ENCODE results near the gene THUMPD1. TPM values are rescaled to one million over a fixed set of nuclear protein-coding genes. Genes with fewer than 3 reads are reported as not detected.

The THUMPD1 gene
- total and polyA plus RNA-seq, 10 of the 15 experiments (the other 5 are each of a cell fraction or from before 2014, with no cell fraction given), result 21.5 to 49.5 (median 36.9) TPM

- no peak for TF ChIP-seq PBX3 (IDR thresholded peaks at IDR 0.05; ENCODE audit: insufficient replicate concordance, low read depth, low read length)
Observed at GRCh38 chr16:20768818-20769217, 27.2 kb upstream of the THUMPD1 start (continued).

GRCh38 chr16:20768121-20768520 lies 26.5 kb upstream of the THUMPD1 start:
- in situ Hi-C loops (cut with MboI), result no loop called here
- ChIA-PET CTCF (no interaction called here), RAD21 (ENCODE audit: unreplicated experiment) (no interaction called here), POLR2A (no interaction called here), SMC1A (ENCODE audit: uncharacterized antibody, unreplicated experiment) (no interaction called here)
- Histone ChIP-seq H2AFZ (ENCODE audit: control insufficient read depth, low read depth, low read length) (no peak overlapping the region), H3K27me3 (replicated peaks in 1 of 2; ENCODE audit: control insufficient read depth in 2 of 2, insufficient read depth in 2 of 2, low read length in 1 of 2) (no peaks in the 10 kb centered on the region), H3K27ac (ENCODE audit: control insufficient read depth, insufficient read depth) (no peak overlapping the region), H3K4me2 (ENCODE audit: control insufficient read depth, insufficient read depth) (no peak overlapping the region), H3K4me3 (no peak overlapping the region), H3K9me3 (replicated peaks; ENCODE audit: control insufficient read depth, insufficient read depth, low read length) (no peaks in the 10 kb centered on the region), H3K79me2 (ENCODE audit: control insufficient read depth, insufficient read depth, low read length) (no peaks in the 10 kb centered on the region), H4K20me1 (ENCODE audit: control insufficient read depth, insufficient read depth) (no peaks in the 10 kb centered on the region), H3K36me3 (ENCODE audit: control insufficient read depth in 2 of 2, insufficient read depth in 2 of 2, low read length in 1 of 2) (no peaks in the 10 kb centered on the region), H3K9ac (ENCODE audit: control insufficient read depth, insufficient read depth, low read length) (no peak overlapping the region), H3K4me1 (ENCODE audit: control insufficient read depth, insufficient read depth, low read length) (peaks cover 2% of the 10 kb centered on the region; the same call in 1 of the 2 replicates)
- FAIRE-seq (no peak), DNase-seq (ENCODE audit: low read depth, low spot score) (no peak), ATAC-seq (no peak)
- BruUV-seq (replicated peaks), result no TSS peak
- WGBS (ENCODE audit: insufficient coverage, insufficient replicate concordance, low lambda C conversion rate, missing lambda C conversion rate), result 91% methylated on average over 1 of the region's 1 CpG
- intact Hi-C loops (cut with micrococcal nuclease; ENCODE audit: unreplicated experiment), result no loop called here
- TF ChIP-seq BCL3 (IDR thresholded peaks at IDR 0.05; ENCODE audit: borderline replicate concordance, insufficient read depth, low read depth, low read length, poor library complexity, severe bottlenecking) (no peak), EZH2 (IDR thresholded peaks at IDR 0.05; ENCODE audit: borderline replicate concordance, control insufficient read depth, low read depth, low read length) (no peak), TAF1 (IDR thresholded peaks at IDR 0.05; ENCODE audit: borderline replicate concordance, low read depth, low read length) (no peak), RFX5 (IDR thresholded peaks at IDR 0.05; ENCODE audit: low read depth, low read length) (no peak), NFYA (IDR thresholded peaks at IDR 0.05; ENCODE audit: borderline replicate concordance, low read depth, low read length) (no peak), CTCF (IDR thresholded peaks at IDR 0.05 in 2 of 3, conservative IDR thresholded peaks at IDR 0.05 in 1 of 3; ENCODE audit: control insufficient read depth in 2 of 3, extremely low read depth in 1 of 3, insufficient read depth in 1 of 3, low read depth in 3 of 3, low read length in 3 of 3) (no peak), ESRRA (IDR thresholded peaks at IDR 0.05; ENCODE audit: low read length) (no peak), CBX5 (IDR thresholded peaks at IDR 0.05; ENCODE audit: low read depth) (no peak)
- TF ChIP-seq, protein P1, sequence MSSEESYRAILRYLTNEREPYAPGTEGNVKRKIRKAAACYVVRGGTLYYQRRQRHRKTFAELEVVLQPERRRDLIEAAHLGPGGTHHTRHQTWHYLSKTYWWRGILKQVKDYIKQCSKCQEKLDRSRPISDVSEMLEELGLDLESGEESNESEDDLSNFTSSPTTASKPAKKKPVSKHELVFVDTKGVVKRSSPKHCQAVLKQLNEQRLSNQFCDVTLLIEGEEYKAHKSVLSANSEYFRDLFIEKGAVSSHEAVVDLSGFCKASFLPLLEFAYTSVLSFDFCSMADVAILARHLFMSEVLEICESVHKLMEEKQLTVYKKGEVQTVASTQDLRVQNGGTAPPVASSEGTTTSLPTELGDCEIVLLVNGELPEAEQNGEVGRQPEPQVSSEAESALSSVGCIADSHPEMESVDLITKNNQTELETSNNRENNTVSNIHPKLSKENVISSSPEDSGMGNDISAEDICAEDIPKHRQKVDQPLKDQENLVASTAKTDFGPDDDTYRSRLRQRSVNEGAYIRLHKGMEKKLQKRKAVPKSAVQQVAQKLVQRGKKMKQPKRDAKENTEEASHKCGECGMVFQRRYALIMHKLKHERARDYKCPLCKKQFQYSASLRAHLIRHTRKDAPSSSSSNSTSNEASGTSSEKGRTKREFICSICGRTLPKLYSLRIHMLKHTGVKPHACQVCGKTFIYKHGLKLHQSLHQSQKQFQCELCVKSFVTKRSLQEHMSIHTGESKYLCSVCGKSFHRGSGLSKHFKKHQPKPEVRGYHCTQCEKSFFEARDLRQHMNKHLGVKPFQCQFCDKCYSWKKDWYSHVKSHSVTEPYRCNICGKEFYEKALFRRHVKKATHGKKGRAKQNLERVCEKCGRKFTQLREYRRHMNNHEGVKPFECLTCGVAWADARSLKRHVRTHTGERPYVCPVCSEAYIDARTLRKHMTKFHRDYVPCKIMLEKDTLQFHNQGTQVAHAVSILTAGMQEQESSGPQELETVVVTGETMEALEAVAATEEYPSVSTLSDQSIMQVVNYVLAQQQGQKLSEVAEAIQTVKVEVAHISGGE (CRISPR knock-in tag; IDR thresholded peaks at IDR 0.05), result no peak

Data from GM12878 (cell line).